ENCODE data around the gene GAB1.

The GAB1 gene

DNA sequence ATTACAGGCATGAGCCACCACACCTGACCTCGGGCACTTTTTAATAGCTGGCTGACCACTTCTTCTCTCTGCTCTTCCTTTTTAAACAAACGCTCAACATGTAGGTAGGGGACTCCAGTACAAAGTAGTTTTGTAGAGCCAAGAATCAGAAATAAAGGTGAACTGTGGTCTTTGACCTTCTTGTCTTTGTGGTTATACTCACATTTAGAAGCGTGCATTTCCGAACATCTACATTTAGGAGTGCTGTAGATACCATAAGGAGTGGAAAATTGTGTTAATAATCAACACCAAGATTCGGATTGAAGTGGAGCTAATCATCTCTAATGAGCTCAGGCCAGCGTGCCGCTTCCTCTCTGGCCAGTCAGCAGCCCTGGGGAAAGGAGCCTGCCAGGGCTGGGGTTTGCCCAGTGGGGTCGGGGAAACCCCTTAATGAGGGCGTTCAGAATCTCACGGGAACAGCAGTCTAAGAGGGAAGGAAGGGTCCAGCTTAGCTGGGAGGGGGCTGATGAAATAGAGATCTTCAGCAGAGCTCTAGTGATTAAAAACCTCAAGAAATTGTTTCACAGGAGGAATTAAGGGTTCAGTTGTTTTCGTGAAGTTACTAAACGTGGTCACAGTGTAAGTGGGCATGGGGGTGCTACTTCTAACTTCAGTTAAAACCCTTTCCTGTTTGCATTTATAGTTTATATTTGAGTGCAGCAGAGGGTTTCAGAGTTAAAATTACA lies 81.2 kb downstream of the GAB1 start:
- TF ChIP-seq, protein P1, sequence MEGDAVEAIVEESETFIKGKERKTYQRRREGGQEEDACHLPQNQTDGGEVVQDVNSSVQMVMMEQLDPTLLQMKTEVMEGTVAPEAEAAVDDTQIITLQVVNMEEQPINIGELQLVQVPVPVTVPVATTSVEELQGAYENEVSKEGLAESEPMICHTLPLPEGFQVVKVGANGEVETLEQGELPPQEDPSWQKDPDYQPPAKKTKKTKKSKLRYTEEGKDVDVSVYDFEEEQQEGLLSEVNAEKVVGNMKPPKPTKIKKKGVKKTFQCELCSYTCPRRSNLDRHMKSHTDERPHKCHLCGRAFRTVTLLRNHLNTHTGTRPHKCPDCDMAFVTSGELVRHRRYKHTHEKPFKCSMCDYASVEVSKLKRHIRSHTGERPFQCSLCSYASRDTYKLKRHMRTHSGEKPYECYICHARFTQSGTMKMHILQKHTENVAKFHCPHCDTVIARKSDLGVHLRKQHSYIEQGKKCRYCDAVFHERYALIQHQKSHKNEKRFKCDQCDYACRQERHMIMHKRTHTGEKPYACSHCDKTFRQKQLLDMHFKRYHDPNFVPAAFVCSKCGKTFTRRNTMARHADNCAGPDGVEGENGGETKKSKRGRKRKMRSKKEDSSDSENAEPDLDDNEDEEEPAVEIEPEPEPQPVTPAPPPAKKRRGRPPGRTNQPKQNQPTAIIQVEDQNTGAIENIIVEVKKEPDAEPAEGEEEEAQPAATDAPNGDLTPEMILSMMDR (IDR thresholded peaks at IDR 0.05; ENCODE audit: extremely low read depth, missing control alignments) = no peak
- peak; percentile 41 for DNase-seq (ENCODE audit: low spot score)

DNA sequence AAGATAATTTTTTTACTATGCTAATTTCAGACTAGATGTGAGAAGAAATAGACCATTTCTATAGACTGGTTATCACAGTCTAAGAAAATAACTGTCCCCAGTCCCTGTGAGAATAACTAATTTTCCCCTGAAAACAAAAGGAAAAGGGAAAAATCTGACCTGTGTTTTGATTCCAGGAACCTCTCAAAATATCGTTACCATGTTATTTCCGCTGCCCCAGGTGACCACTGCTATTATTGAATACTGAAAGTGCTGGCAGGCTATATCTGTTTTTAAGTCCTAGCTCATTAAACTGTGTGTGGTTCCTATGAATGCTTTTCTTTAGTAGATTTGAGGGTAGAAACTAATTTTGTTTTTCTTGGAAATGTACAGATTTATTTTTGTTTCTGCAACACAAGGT lies 83.6 kb downstream of the GAB1 start:
- TF ChIP-seq, protein P1 (IDR thresholded peaks at IDR 0.05; ENCODE audit: extremely low read depth, missing control alignments) = no peak
- no peak for DNase-seq (ENCODE audit: low spot score)

DNA sequence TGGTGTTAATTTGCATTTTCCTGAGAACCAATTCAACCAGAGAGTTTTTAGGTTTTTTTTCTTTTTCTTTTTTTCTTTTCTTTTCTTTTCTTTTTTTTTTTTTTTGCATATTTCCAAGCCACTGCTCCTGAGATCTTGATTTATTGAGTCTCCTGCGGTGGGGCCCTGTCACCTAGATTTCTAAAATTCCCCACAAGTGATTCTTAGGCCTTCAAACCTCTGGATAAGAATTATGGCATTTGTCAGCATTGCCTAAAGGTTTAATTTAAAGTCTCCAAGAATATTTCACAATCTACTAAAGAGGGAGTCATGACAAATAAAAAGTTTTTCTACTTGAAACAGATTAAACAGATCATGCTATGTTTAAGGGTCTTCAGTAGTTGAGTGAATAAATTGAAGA lies 84.9 kb downstream of the GAB1 start:
- no peak for DNase-seq (ENCODE audit: low spot score)
- TF ChIP-seq, protein P1 (IDR thresholded peaks at IDR 0.05; ENCODE audit: extremely low read depth, missing control alignments) = no peak

DNA sequence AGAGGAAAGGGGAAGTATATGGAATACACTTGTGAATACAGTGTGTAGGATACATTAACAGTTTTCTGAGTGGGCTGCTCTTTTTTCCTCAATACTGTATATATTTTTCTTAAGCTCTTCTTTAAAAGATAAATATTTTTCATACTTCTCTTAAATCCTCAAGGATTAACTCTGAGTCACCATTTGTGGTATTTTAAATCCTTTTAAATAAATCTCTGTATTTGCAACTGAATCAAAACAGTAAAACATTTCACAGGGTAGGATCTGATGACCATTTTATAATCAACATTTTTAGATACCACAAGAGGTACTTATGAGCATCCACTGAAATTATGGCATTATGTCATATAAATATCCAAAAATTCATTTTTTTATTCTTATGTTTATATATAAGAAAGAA lies 87.6 kb downstream of the GAB1 start:
- no peak for DNase-seq (ENCODE audit: low spot score)

DNA sequence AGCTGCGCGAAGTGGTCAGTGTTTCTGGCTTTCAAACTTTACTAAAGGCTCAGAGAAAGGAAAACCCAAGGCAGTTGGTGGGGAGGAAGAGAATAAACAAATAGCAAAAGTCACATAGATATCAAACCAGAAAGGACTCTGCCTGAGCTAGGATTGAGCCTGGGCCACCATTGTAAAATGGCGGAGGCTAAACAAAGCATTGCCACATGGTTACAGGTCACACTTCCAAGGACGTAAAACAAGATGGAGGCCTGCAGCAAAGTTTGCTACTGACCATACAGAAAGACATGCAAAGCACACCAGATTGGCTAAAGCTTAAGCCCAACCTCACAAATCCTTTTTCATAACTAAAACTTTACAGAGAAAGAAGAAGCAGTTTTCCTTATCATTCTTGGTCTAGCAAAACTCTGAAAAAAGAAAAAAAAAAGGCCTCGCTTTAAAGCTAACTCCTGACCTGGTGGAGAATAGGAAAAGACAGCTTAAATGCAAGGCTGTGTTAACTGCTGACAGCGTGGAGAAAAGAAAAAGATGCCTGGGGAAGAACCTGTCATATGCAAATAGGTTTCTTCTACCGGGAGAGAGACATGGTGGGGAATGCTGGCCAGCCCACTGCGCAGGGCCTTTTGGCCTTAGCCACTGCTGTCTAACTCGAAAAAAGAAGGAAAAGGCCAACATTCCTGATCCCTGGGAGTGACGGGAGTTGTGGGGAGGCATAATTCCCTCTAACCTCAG lies 95.0 kb downstream of the GAB1 start:
- TF ChIP-seq, protein P1 (IDR thresholded peaks at IDR 0.05; ENCODE audit: extremely low read depth, missing control alignments) = no peak

More for the DNA sequence above, 87.6 kb downstream of the GAB1 start:
- TF ChIP-seq, protein P1 (IDR thresholded peaks at IDR 0.05; ENCODE audit: extremely low read depth, missing control alignments) = no peak

DNA sequence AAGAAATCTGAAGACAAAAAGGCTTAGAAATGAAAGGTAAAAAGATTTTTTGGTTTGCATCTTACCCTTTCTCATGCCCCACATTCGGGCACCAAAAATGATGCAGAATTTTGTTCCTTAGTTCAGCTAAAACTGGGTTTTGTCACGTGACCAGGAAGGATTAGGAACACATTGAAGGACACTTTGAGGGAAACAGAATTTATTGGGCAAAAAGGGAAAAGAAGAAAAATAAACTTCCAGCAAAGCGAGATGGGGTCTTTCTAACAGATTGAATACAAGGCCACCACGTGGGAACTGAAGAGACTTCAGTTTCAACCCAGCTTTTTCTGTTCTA lies 95.5 kb downstream of the GAB1 start:
- DNase-seq (ENCODE audit: low spot score) = no peak
- TF ChIP-seq, protein P1 (IDR thresholded peaks at IDR 0.05; ENCODE audit: extremely low read depth, missing control alignments) = no peak

More for the DNA sequence above, 95.0 kb downstream of the GAB1 start:
- no peak for DNase-seq (ENCODE audit: low spot score)

DNA sequence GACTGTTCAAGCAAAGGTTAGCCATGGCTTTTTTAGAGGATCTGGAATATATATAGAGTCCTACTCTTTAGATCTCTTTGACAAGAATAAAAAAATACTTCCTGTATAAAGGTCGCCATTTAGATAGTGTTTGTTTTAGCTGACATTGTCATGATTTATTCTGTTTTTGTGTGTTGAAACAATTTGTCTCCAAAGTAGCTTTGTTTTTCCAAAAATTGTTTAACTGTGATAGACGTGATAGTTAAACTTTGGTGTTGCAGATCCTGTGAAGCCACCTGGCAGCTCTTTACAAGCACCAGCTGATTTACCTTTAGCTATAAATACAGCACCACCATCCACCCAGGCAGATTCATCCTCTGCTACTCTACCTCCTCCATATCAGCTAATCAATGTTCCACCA lies 96.6 kb downstream of the GAB1 start:
- TF ChIP-seq, protein P1 (IDR thresholded peaks at IDR 0.05; ENCODE audit: extremely low read depth, missing control alignments) = no peak
- no peak for DNase-seq (ENCODE audit: low spot score)
